Mesothelial cell of epicardium (in vitro differentiated cells): Measurements from ENCODE around the gene LAIR2. TPM values are rescaled to one million over a fixed set of nuclear protein-coding genes. Genes with fewer than 3 reads are reported as not detected.

Experiments used
- DNase-seq, 2 experiments: peaks; one replicate each; pipeline ENCODE4 v3.0.0; 2021; ENCODE audit warnings: low spot score in 2 of 2; ENCODE audit not compliant: unreplicated experiment in 2 of 2
- H3K27ac Mint-ChIP-seq: 2 replicates; pipeline ENCODE4 v1.8.0; 2021; ENCODE audit warnings: mixed read lengths
- H3K27me3 Mint-ChIP-seq: 2 replicates; pipeline ENCODE4 v1.8.0; 2021; ENCODE audit warnings: low read depth, mixed read lengths
- H3K36me3 Mint-ChIP-seq: 2 replicates; pipeline ENCODE4 v1.8.0; 2021; ENCODE audit warnings: mixed read lengths
- H3K4me1 Mint-ChIP-seq: 2 replicates; pipeline ENCODE4 v1.8.0; 2021; ENCODE audit warnings: mixed read lengths
- H3K4me3 Mint-ChIP-seq: 2 replicates; pipeline ENCODE4 v1.8.0; 2021; ENCODE audit warnings: mild to moderate bottlenecking, moderate library complexity, mixed read lengths
- H3K9me3 Mint-ChIP-seq: 2 replicates; pipeline ENCODE4 v1.8.0; 2021; ENCODE audit warnings: mixed read lengths
- total RNA-seq: library from RNA; stranded (reverse); gene quantifications from 3 replicates; pipeline ENCODE4 v1.2.1, GENCODE V29; 2021
- TF ChIP-seq, protein P1 (sequence below): fragments of 200-600 bp; sonication (generic); IDR thresholded peaks from one replicate; pipeline ENCODE4 v1.5.0; 2021; ENCODE audit warnings: antibody characterized with exemption; ENCODE audit not compliant: unreplicated experiment

The LAIR2 gene
- total RNA-seq, 1 donor from 2014 or later = not detected

DNA sequence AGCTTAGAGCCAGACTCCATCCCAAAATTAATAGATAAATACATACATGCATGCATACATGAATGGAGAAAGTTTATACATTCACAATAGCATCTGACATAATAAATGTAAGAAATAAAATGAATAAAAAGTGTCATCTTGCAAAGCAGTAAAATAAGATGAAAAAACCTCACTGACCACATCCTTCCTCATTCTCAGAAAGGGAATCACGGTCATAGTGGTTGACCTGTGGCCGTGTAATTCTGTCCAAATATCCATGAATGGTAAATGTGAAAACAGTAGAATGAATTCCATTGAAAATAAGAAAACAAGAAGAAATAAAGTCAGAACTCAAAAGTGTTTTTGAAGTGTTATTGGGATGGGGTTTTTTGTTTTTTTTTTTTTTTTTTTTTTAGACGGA, 19.7 kb upstream of the LAIR2 start:
- Mint-ChIP-seq H3K9me3 (no peaks in the 10 kb centered on the region), H3K36me3 (no peaks in the 10 kb centered on the region), H3K27ac (no peak overlapping the region), H3K4me3 (no peak overlapping the region), H3K4me1 (peaks cover 8% of the 10 kb centered on the region), H3K27me3 (peaks cover 23% of the 10 kb centered on the region)
- no peak for DNase-seq
- TF ChIP-seq, protein P1, sequence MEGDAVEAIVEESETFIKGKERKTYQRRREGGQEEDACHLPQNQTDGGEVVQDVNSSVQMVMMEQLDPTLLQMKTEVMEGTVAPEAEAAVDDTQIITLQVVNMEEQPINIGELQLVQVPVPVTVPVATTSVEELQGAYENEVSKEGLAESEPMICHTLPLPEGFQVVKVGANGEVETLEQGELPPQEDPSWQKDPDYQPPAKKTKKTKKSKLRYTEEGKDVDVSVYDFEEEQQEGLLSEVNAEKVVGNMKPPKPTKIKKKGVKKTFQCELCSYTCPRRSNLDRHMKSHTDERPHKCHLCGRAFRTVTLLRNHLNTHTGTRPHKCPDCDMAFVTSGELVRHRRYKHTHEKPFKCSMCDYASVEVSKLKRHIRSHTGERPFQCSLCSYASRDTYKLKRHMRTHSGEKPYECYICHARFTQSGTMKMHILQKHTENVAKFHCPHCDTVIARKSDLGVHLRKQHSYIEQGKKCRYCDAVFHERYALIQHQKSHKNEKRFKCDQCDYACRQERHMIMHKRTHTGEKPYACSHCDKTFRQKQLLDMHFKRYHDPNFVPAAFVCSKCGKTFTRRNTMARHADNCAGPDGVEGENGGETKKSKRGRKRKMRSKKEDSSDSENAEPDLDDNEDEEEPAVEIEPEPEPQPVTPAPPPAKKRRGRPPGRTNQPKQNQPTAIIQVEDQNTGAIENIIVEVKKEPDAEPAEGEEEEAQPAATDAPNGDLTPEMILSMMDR = no peak

DNA sequence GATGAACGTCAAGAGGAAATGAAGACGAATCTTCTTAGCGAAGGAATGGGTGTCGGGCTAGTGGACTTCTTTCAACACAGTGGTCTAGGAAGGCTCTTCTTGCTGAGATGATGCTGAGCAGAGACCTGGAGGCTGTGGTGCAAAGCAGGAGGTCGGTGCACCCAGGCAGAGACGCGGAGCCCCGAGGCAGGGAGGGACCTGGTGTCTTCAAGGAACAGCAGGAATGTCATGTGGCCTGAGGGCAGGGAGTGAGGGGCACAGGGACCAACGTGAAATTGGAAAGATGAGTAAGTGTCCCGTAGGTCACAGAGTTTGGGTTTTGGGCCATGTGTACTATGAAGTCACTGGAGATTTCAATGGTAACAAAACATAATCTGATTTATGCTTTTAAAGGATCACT, 18.2 kb upstream of the LAIR2 start:
- Mint-ChIP-seq H3K4me3 (no peak overlapping the region), H3K27ac (no peak overlapping the region), H3K36me3 (no peaks in the 10 kb centered on the region), H3K4me1 (peaks cover 4% of the 10 kb centered on the region), H3K27me3 (peaks cover 17% of the 10 kb centered on the region), H3K9me3 (peaks cover 5% of the 10 kb centered on the region)
- DNase-seq = no peak
- TF ChIP-seq, protein P1 = no peak

DNA sequence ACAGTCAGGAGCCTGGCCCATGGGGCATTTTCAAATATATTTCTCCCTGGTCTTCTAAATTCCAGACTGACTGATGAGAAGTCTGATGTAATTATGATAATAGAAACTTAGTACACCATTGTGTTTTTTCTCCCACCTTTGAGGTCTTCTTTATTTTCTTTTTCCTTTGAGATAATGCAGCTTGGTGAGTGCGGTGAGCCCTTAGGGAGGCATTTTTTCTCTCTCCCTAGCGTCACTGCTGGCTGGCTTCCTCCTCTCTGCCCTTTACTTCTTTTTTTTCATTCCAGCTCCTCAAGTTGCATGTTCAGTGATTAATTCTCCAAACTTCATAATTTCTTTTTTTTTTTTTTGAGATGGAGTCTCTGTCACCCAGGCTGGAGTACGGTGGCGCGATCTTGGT, 16.8 kb upstream of the LAIR2 start:
- TF ChIP-seq, protein P1 = no peak
- no peak overlapping the region for H3K4me3 Mint-ChIP-seq

DNA sequence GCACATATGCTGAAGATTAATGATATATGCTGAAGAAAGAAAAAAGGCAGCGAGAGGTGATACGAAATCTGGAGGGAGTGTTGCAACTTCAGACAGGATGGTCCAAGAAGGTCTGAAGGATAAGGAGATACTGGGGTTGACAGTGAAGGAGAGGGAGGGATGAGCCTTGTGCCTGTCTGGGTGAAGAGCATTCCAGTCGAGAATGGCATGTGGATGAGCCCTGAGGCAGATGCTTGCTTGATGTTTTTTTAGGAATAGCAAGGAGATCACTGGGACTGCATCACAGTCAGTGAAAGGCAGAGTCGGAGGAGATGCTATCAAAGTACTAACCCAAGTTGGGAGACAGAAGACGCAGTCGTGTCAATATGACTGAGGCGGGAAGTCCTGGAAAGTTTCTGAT, 13.3 kb upstream of the LAIR2 start:
- Mint-ChIP-seq H3K4me3 (no peak overlapping the region), H3K27me3 (peaks cover 2% of the 10 kb centered on the region), H3K36me3 (no peaks in the 10 kb centered on the region), H3K27ac (no peak overlapping the region), H3K9me3 (peaks cover 22% of the 10 kb centered on the region), H3K4me1 (no peaks in the 10 kb centered on the region)
- no peak for DNase-seq
- TF ChIP-seq, protein P1 = no peak

More for the DNA sequence above, 16.8 kb upstream of the LAIR2 start:
- H3K36me3 Mint-ChIP-seq = no peaks in the 10 kb centered on the region
- peaks cover 6% of the 10 kb centered on the region for H3K9me3 Mint-ChIP-seq
- H3K27me3 Mint-ChIP-seq = peaks cover 9% of the 10 kb centered on the region
- peaks cover 4% of the 10 kb centered on the region for H3K4me1 Mint-ChIP-seq
- DNase-seq = no peak
- H3K27ac Mint-ChIP-seq = no peak overlapping the region

DNA sequence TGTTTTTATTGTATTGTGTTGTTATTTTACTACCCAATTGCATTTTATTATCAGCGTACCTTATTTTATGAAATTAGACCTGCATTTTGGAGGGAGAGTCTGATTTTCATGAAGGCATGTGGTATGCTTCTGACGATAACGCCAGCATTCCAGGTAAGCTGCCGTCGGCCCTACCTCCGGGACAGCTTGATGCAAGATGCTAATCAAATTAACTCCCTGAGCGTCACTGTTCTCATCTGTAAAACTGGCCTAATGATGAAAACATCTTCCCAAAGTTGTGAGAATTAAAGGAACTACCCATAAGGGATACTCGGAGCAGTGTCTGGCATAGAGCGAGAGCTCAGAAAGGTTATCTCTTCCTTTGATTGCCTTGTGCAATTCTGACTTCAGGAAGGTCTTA, 12.9 kb upstream of the LAIR2 start:
- no peaks in the 10 kb centered on the region for H3K27me3 Mint-ChIP-seq

More for the DNA sequence above, 12.9 kb upstream of the LAIR2 start:
- TF ChIP-seq, protein P1 = no peak
- peaks cover under 1% of the 10 kb centered on the region for H3K36me3 Mint-ChIP-seq
- no peak for DNase-seq
- H3K4me1 Mint-ChIP-seq = no peaks in the 10 kb centered on the region
- H3K4me3 Mint-ChIP-seq = no peak overlapping the region
- H3K27ac Mint-ChIP-seq = no peak overlapping the region
- peaks cover 24% of the 10 kb centered on the region for H3K9me3 Mint-ChIP-seq
